ENCODE data around the gene ABHD8. TPM values are rescaled to one million over a fixed set of nuclear protein-coding genes. Genes with fewer than 3 reads are reported as not detected.
A peak's percentile ranks its signal among the peaks of the same experiment; 100 is the strongest.

Gene ABHD8
- total and polyA plus RNA-seq, 2 of the 4 experiments (the other 2 are of a cell fraction), result 3.9 to 10.2 TPM

GRCh38 chr19:17304386-17305215, 1.4 kb upstream of the ABHD8 start:
- peak overlapping the region; percentile 46; the same call in 1 of the 2 replicates for H3K27ac ChIP-seq (ENCODE audit: insufficient read depth, low read length)
- peak overlapping the region; percentile 2 to 26; a peak in 2 of 4 replicates for H4K8ac ChIP-seq (ENCODE audit: low read depth in 2 of 2, low read length in 2 of 2)
- H3K14ac ChIP-seq (replicated peaks; ENCODE audit: low read depth, low read length), result no peak overlapping the region
- H2AFZ ChIP-seq (replicated peaks; ENCODE audit: low read length, poor library complexity), result peak overlapping the region; percentile 78
- no peak overlapping the region for H2BK120ac ChIP-seq (ENCODE audit: low read depth, low read length)
- peak overlapping the region; percentile 93 for H2AK9ac ChIP-seq (replicated peaks; ENCODE audit: low read depth, low read length, poor library complexity)
- peaks cover 2% of the 10 kb centered on the region; the same call in 1 of the 2 replicates for H3K36me3 ChIP-seq (ENCODE audit: control insufficient read depth, insufficient read depth, low read length)
- intact Hi-C loops (cut with micrococcal nuclease) (loop anchor here (1.0 kb wide), 1 partner anchor 37 kb away; the partner anchor contains the start of gene BABAM1), dilution Hi-C loops (cut with HindIII; ENCODE audit: low sequenced_read_pairs, unreplicated experiment) (no loop called here), in situ Hi-C loops (cut with MboI; ENCODE audit: low sequenced_read_pairs) (no loop called here)
- H3K9ac ChIP-seq (ENCODE audit: low read depth, low read length), result no peak overlapping the region
- no peak overlapping the region; the same call in 1 of the 2 replicates for H3K23ac ChIP-seq (ENCODE audit: low read depth, low read length)
- H2BK5ac ChIP-seq (ENCODE audit: low read depth, low read length, poor library complexity, severe bottlenecking), result peak overlapping the region; percentile 15
- BruUV-seq (replicated peaks), result no TSS peak
- peaks cover 8% of the 10 kb centered on the region for H3K4me1 ChIP-seq (ENCODE audit: control insufficient read depth, insufficient read depth, low read length)
- peak overlapping the region; percentile 60; the same call in 1 of the 2 replicates for H4K91ac ChIP-seq (ENCODE audit: insufficient read depth, low read depth, low read length)
- DNase-seq, result no peak
- H3K4me2 ChIP-seq (ENCODE audit: low read depth, low read length), result no peak overlapping the region
- H2AK5ac ChIP-seq (ENCODE audit: low read depth, low read length), result peak overlapping the region; percentile 86
- no peaks in the 10 kb centered on the region for H4K20me1 ChIP-seq (ENCODE audit: insufficient read depth, low read length)
- peaks cover 21 to 50% of the 10 kb centered on the region in 2 experiments for H3K79me1 ChIP-seq (ENCODE audit: low read depth in 1 of 2, low read length in 2 of 2)
- peak overlapping the region; percentile 1; the same call in 1 of the 2 replicates for H3K56ac ChIP-seq (ENCODE audit: extremely low read depth, insufficient read depth, low read length)
- peak overlapping the region; percentile 38 for H3K18ac ChIP-seq (ENCODE audit: low read depth, low read length)
- H3K9me3 ChIP-seq (ENCODE audit: control insufficient read depth, insufficient read depth, low read length), result no peaks in the 10 kb centered on the region
- no peak overlapping the region for H3K4me3 ChIP-seq (ENCODE audit: insufficient read depth, low read depth, low read length)
- ATAC-seq (ENCODE audit: low read depth), result no peak
- H2BK20ac ChIP-seq (ENCODE audit: low read depth, low read length), result peak overlapping the region; percentile 77; the same call in 1 of the 2 replicates
- H3K27me3 ChIP-seq (ENCODE audit: control insufficient read depth, insufficient read depth, low read length), result no peaks in the 10 kb centered on the region
- WGBS, 2 experiments (ENCODE audit: extremely low coverage in 2 of 2, insufficient read length in 1 of 2), result no CpG with 5 or more reads among the region's 12 CpGs
- peaks cover 19% of the 10 kb centered on the region for H3K9me1 ChIP-seq (ENCODE audit: insufficient read depth, low read length)
- POLR2A ChIA-PET (ENCODE audit: unreplicated experiment), result no interaction called here
- CTCF ChIA-PET, result interaction anchor here (0.6 to 1.0 kb wide), 4 partner anchors 12 to 591 kb away, joined by 3 to 5 read pairs (median 4); no protein-coding TSS in a partner anchor
- no peak overlapping the region; the same call in 2 of the 3 replicates for H2BK15ac ChIP-seq (ENCODE audit: low read depth, low read length)
- peak overlapping the region; percentile 81 for H3K4ac ChIP-seq (ENCODE audit: low read depth, low read length)
- 0 out of 2 replicates have a peak overlapping the region, but pooled peaks have one; percentile 28 for H4K5ac ChIP-seq (ENCODE audit: low read depth, low read length)
- TF ChIP-seq CTCF (conservative IDR thresholded peaks at IDR 0.05; ENCODE audit: low read depth, low read length) (no peak), RCOR1 (IDR thresholded peaks at IDR 0.05; ENCODE audit: insufficient replicate concordance, low read length) (no peak), NFE2L2 (IDR thresholded peaks at IDR 0.05; ENCODE audit: low read depth, low read length) (no peak), USF2 (IDR thresholded peaks at IDR 0.05; ENCODE audit: low read depth, low read length) (no peak), MXI1 (IDR thresholded peaks at IDR 0.05; ENCODE audit: borderline replicate concordance, low read depth, low read length) (no peak), BHLHE40 (IDR thresholded peaks at IDR 0.05; ENCODE audit: low read depth, low read length) (no peak), FOS (IDR thresholded peaks at IDR 0.05; ENCODE audit: low read depth, low read length) (no peak), CHD1 (IDR thresholded peaks at IDR 0.05; ENCODE audit: low read depth, low read length) (no peak), POLR2A (IDR thresholded peaks at IDR 0.05; ENCODE audit: low read depth, low read length) (no peak), SMC3 (IDR thresholded peaks at IDR 0.05; ENCODE audit: low read depth, low read length) (no peak), RFX5 (IDR thresholded peaks at IDR 0.05; ENCODE audit: low read depth, low read length) (no peak), CEBPB (IDR thresholded peaks at IDR 0.05; ENCODE audit: low read depth, low read length) (no peak), RAD21 (IDR thresholded peaks at IDR 0.05; ENCODE audit: low read length) (no peak), MAZ (IDR thresholded peaks at IDR 0.05; ENCODE audit: borderline replicate concordance, low read depth, low read length) (no peak)

All from IMR-90 (cell line).